Ishikawa (cell line): ENCODE results near the gene SPRN.

ENCODE experiments used
- CEBPB ChIP-seq: IDR thresholded peaks from 2 replicates; pipeline ENCODE4 v1.6.1; 2012
- CREB1 ChIP-seq: IDR thresholded peaks from 2 replicates; pipeline ENCODE4 v1.6.1; 2012; ENCODE audit warnings: low read depth
- EGR1 ChIP-seq: IDR thresholded peaks from 2 replicates; pipeline ENCODE4 v1.6.1; 2012
- EP300 ChIP-seq: IDR thresholded peaks from 2 replicates; pipeline ENCODE4 v1.6.1; 2012; ENCODE audit warnings: borderline replicate concordance
- FOXM1 ChIP-seq: IDR thresholded peaks from 2 replicates; pipeline ENCODE4 v1.6.1; 2012; ENCODE audit warnings: low read depth, borderline replicate concordance
- NFIC ChIP-seq: IDR thresholded peaks from 2 replicates; pipeline ENCODE4 v1.6.1; 2012
- RAD21 ChIP-seq: IDR thresholded peaks from 2 replicates; pipeline ENCODE4 v1.6.1; 2012; ENCODE audit warnings: low read depth
- TAF1 ChIP-seq: IDR thresholded peaks from 2 replicates; pipeline ENCODE4 v1.6.1; 2012; ENCODE audit warnings: low read depth, mild to moderate bottlenecking
- TCF12 ChIP-seq: IDR thresholded peaks from 2 replicates; pipeline ENCODE4 v1.6.1; 2012; ENCODE audit warnings: low read depth
- TEAD4 ChIP-seq: IDR thresholded peaks from 2 replicates; pipeline ENCODE4 v1.6.1; 2012
- YY1 ChIP-seq: IDR thresholded peaks from 2 replicates; pipeline ENCODE4 v1.6.1; 2012; ENCODE audit warnings: low read depth
- ZBTB7A ChIP-seq: IDR thresholded peaks from 2 replicates; pipeline ENCODE4 v1.6.1; 2012; ENCODE audit warnings: low read depth
- TF ChIP-seq, protein P1 (sequence below): IDR thresholded peaks from 2 replicates; pipeline ENCODE4 v1.6.1; 2012; ENCODE audit warnings: low read depth, mild to moderate bottlenecking
- TF ChIP-seq, protein P2 (sequence below): IDR thresholded peaks from 2 replicates; pipeline ENCODE4 v1.6.1; 2012

DNA sequence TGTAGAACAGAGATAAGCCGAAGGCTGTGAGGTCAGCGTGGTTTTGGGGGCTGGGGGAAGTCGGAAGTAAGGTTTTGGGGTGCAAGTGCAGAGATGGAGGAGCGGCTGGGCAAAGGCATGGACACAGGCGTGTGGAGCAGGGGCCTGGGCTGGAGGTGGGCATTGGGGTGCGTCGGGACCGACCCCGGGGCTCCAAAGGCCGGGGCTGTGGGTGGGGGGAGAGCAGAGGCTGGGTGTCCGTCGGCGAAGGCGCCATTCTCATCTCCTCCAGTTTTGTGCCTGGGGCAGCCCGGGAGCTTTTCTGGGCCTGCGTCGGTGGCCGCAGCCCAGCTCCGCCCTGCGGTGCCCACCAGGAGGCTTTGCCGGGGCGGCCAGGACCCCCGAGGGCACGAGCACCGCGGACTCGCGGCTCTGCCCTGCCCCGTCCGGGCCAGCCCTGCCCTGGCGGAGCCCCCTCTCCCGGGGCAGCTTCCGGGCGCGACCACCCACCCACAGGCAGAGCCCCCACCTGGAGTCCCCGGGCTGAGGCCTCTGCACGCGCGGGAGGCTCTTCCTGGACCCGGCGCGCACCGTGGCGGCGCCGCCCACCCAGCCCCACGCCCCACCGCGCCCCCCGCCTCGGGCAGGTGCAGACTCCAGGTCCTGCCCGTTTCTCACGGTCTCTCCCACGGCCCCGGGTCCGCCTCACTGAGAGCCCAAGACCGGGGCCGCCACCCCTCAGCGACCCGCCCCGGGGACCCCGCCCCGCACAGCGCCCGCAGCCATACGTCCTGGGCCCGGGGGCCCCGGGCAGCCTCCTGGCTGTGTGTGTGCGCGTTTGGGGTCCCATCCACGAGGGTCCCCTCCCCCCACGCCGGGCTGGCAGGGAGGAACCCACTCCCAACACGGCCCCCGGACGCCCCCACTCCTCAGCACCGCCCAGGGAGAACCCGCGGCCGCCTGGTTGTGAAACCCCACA is 21.6 kb upstream of the SPRN start:
- TF ChIP-seq, protein P1, sequence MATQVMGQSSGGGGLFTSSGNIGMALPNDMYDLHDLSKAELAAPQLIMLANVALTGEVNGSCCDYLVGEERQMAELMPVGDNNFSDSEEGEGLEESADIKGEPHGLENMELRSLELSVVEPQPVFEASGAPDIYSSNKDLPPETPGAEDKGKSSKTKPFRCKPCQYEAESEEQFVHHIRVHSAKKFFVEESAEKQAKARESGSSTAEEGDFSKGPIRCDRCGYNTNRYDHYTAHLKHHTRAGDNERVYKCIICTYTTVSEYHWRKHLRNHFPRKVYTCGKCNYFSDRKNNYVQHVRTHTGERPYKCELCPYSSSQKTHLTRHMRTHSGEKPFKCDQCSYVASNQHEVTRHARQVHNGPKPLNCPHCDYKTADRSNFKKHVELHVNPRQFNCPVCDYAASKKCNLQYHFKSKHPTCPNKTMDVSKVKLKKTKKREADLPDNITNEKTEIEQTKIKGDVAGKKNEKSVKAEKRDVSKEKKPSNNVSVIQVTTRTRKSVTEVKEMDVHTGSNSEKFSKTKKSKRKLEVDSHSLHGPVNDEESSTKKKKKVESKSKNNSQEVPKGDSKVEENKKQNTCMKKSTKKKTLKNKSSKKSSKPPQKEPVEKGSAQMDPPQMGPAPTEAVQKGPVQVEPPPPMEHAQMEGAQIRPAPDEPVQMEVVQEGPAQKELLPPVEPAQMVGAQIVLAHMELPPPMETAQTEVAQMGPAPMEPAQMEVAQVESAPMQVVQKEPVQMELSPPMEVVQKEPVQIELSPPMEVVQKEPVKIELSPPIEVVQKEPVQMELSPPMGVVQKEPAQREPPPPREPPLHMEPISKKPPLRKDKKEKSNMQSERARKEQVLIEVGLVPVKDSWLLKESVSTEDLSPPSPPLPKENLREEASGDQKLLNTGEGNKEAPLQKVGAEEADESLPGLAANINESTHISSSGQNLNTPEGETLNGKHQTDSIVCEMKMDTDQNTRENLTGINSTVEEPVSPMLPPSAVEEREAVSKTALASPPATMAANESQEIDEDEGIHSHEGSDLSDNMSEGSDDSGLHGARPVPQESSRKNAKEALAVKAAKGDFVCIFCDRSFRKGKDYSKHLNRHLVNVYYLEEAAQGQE, result no peak
- TF ChIP-seq TCF12, result no peak
- no peak for TF ChIP-seq TAF1
- TF ChIP-seq EGR1, result no peak
- no peak for TF ChIP-seq EP300
- TF ChIP-seq RAD21, result no peak
- TF ChIP-seq, protein P2, sequence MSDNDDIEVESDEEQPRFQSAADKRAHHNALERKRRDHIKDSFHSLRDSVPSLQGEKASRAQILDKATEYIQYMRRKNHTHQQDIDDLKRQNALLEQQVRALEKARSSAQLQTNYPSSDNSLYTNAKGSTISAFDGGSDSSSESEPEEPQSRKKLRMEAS, result no peak
- no peak for TF ChIP-seq NFIC
- TF ChIP-seq CEBPB, result no peak
- TF ChIP-seq YY1, result no peak
- no peak for TF ChIP-seq CREB1
- no peak for TF ChIP-seq FOXM1
- TF ChIP-seq TEAD4, result no peak
- no peak for TF ChIP-seq ZBTB7A
